GM19397 (cell line): ENCODE results near the gene CCDC28A.

Source experiments
- ATAC-seq: cut with Tn5 transposase; IDR thresholded peaks from one replicate; pipeline ENCODE4 v1.9.1; 2021; ENCODE audit warnings: mild to moderate bottlenecking, moderate library complexity; ENCODE audit not compliant: unreplicated experiment

The CCDC28A gene

GRCh38 chr6:138833816-138834539, 60.4 kb downstream of the CCDC28A start:
- no peak for ATAC-seq

- ATAC-seq, result no peak
Measured at GRCh38 chr6:138837246-138837645, 63.7 kb downstream of the CCDC28A start.
